HUES6 (cell line): Measurements from ENCODE around the gene ZNF280B.
"Not testable (repeated sequence)": the region's sequence is repeated elsewhere in the genome, so short reads cannot be mapped to it uniquely, and the experiment has no call there.

Experiments used
- H3K27ac ChIP-seq: 2 replicates; pipeline ENCODE4 v1.7.0; 2013; ENCODE audit warnings: low read depth, mild to moderate bottlenecking, low read length, inconsistent platforms
- H3K27me3 ChIP-seq: 2 replicates; pipeline ENCODE4 v1.6.1; 2013; ENCODE audit warnings: low read length; ENCODE audit not compliant: control insufficient read depth, insufficient read depth
- H3K36me3 ChIP-seq: 2 replicates; pipeline ENCODE4 v1.6.1; 2013; ENCODE audit warnings: low read length; ENCODE audit not compliant: control insufficient read depth, insufficient read depth
- H3K4me1 ChIP-seq: 2 replicates; pipeline ENCODE4 v1.6.1; 2013; ENCODE audit warnings: low read length; ENCODE audit not compliant: control insufficient read depth, insufficient read depth
- H3K4me3 ChIP-seq: 2 replicates; pipeline ENCODE4 v1.5.1; 2013; ENCODE audit warnings: low read depth, low read length
- H3K9ac ChIP-seq: one replicate; pipeline ENCODE4 v1.6.1; 2013; ENCODE audit warnings: mild to moderate bottlenecking, low read length
- H3K9me3 ChIP-seq: 2 replicates; pipeline ENCODE4 v1.6.1; 2013; ENCODE audit warnings: low read depth, low read length; ENCODE audit not compliant: control insufficient read depth, insufficient read depth

ZNF280B gene

GRCh38 chr22:22520020-22520656, 11.6 kb upstream of the ZNF280B start, which contains the start of gene ZNF280A:
Gene ZNF280A (minus strand): TSS chr22:22520270. CDS start chr22:22515630, 4,640 bp downstream.
- H3K4me1 ChIP-seq: peaks cover 12% of the 10 kb centered on the region; the same call in 1 of the 2 replicates
- no peaks in the 10 kb centered on the region for H3K9me3 ChIP-seq
- peaks cover 74% of the 10 kb centered on the region for H3K27me3 ChIP-seq
- no peak within 1 kb of the TSS for H3K9ac ChIP-seq
- H3K4me3 ChIP-seq: 0 out of 2 replicates have a peak within 1 kb of the TSS, but pooled peaks have one; percentile 13
- no peaks in the 10 kb centered on the region for H3K36me3 ChIP-seq
- no peak within 1 kb of the TSS for H3K27ac ChIP-seq

- H3K9ac ChIP-seq: no peak overlapping the region
Observed at GRCh38 chr22:22519591-22519990, 11.0 kb upstream of the ZNF280B start.

DNA sequence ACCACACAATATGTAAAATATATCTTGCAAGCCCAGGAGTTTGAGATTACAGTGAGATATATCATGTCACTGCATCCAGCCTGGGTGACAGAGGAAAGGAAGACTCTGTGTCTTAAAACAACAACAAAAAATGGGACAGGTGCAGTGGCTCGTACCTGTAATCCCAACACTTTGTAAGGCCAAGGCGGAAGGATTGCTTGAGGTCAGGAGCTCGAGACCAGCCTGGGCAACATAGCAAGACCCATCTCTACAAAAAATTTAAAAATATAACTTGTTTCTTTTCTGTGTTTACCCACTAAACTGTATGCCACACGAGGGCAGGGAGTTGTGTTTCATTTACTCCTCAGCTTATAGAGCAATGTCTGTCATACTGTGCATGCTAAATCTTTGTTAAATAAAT, 8.4 kb upstream of the ZNF280B start:
- Histone ChIP-seq H3K4me3 (no peak overlapping the region), H3K4me1 (peaks cover 12% of the 10 kb centered on the region; the same call in 1 of the 2 replicates), H3K9me3 (no peaks in the 10 kb centered on the region), H3K27ac (no peak overlapping the region), H3K9ac (no peak overlapping the region), H3K27me3 (peaks cover 79% of the 10 kb centered on the region), H3K36me3 (no peaks in the 10 kb centered on the region)

More at GRCh38 chr22:22519591-22519990, 11.0 kb upstream of the ZNF280B start:
- Histone ChIP-seq H3K36me3 (no peaks in the 10 kb centered on the region), H3K4me1 (peaks cover 12% of the 10 kb centered on the region; the same call in 1 of the 2 replicates), H3K27me3 (peaks cover 75% of the 10 kb centered on the region), H3K9me3 (no peaks in the 10 kb centered on the region), H3K27ac (no peak overlapping the region), H3K4me3 (0 out of 2 replicates have a peak overlapping the region, but pooled peaks have one; percentile 13)

GRCh38 chr22:22515890-22516289, 7.3 kb upstream of the ZNF280B start:
- Histone ChIP-seq H3K4me1 (peaks cover 12% of the 10 kb centered on the region; the same call in 1 of the 2 replicates), H3K27ac (no peak overlapping the region), H3K9ac (no peak overlapping the region), H3K9me3 (0 out of 2 replicates have a peak, but pooled peaks cover 3% of the 10 kb centered on the region), H3K4me3 (no peak overlapping the region), H3K36me3 (no peaks in the 10 kb centered on the region), H3K27me3 (peaks cover 77% of the 10 kb centered on the region)

- not testable (repeated sequence) for H3K9me3 ChIP-seq
Observed at GRCh38 chr22:22514431-22514830, 5.9 kb upstream of the ZNF280B start.

GRCh38 chr22:22513619-22514018, 5.1 kb upstream of the ZNF280B start:
- Histone ChIP-seq H3K9me3 (peaks cover 13% of the 10 kb centered on the region; the same call in 1 of the 2 replicates), H3K4me3 (no peak overlapping the region), H3K9ac (no peak overlapping the region), H3K4me1 (no peaks in the 10 kb centered on the region), H3K36me3 (no peaks in the 10 kb centered on the region), H3K27ac (no peak overlapping the region), H3K27me3 (peaks cover 60% of the 10 kb centered on the region)

More at GRCh38 chr22:22514431-22514830, 5.9 kb upstream of the ZNF280B start:
- H3K27me3 ChIP-seq: peaks cover 65% of the 10 kb centered on the region
- not testable (repeated sequence) for H3K9ac ChIP-seq, H3K4me1 ChIP-seq, H3K36me3 ChIP-seq, H3K27ac ChIP-seq, H3K4me3 ChIP-seq

- Histone ChIP-seq H3K4me3 (no peak overlapping the region), H3K9me3 (peaks cover 13% of the 10 kb centered on the region; the same call in 1 of the 2 replicates), H3K9ac (no peak overlapping the region), H3K27me3 (peaks cover 63% of the 10 kb centered on the region), H3K4me1 (no peaks in the 10 kb centered on the region), H3K27ac (no peak overlapping the region), H3K36me3 (no peaks in the 10 kb centered on the region)
Observed at GRCh38 chr22:22512951-22513350, 4.4 kb upstream of the ZNF280B start.

GRCh38 chr22:22510833-22511232, 2.3 kb upstream of the ZNF280B start:
- H3K4me3 ChIP-seq, H3K27ac ChIP-seq, H3K36me3 ChIP-seq, H3K9ac ChIP-seq, H3K4me1 ChIP-seq: not testable (repeated sequence)
- Histone ChIP-seq H3K27me3 (peaks cover 51% of the 10 kb centered on the region), H3K9me3 (peaks cover 13% of the 10 kb centered on the region; the same call in 1 of the 2 replicates)

GRCh38 chr22:22509912-22510311, 1.4 kb upstream of the ZNF280B start:
- Histone ChIP-seq H3K9me3 (peaks cover 13% of the 10 kb centered on the region; the same call in 1 of the 2 replicates), H3K27me3 (peaks cover 42% of the 10 kb centered on the region)
- H3K4me1 ChIP-seq, H3K4me3 ChIP-seq, H3K27ac ChIP-seq, H3K36me3 ChIP-seq, H3K9ac ChIP-seq: not testable (repeated sequence)

DNA sequence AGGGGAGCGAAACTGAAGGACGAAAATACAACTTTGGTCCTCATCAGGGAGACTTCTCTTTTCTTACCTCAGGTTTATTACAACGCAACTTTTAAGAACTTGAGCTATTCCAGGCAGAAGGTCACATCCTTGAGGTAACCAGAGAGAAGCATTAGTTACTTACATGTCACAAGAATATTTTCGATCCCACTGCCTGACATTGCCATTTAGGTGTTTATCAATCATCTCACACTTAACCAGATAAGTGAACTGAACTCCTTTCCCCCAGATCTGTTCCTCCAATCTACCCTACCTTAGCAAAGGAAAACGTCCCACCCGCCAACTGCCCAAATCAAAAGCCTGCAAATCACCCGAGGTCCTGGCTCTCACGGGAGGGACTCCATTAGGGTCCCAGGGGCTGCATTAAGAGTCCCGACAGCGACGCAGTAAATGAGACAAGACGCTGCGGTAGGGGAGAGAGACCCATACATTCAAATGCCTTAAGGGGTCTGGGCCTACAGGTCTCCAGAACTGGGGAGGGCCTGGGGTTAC, 734 bp downstream of the ZNF280B start:
- peak overlapping the region; percentile 98 for H3K4me3 ChIP-seq
- peak overlapping the region; percentile 80 for H3K9ac ChIP-seq
- H3K27me3 ChIP-seq: peaks cover 21% of the 10 kb centered on the region
- H3K27ac ChIP-seq: peak overlapping the region; percentile 42; the same call in 1 of the 2 replicates
- H3K9me3 ChIP-seq: peaks cover 13% of the 10 kb centered on the region; the same call in 1 of the 2 replicates
- H3K36me3 ChIP-seq: peaks cover 29% of the 10 kb centered on the region
- peaks cover 3% of the 10 kb centered on the region; the same call in 1 of the 2 replicates for H3K4me1 ChIP-seq

- H3K27ac ChIP-seq: no peak overlapping the region
- H3K4me1 ChIP-seq: peaks cover 3% of the 10 kb centered on the region; the same call in 1 of the 2 replicates
- peaks cover 13% of the 10 kb centered on the region; the same call in 1 of the 2 replicates for H3K9me3 ChIP-seq
- peaks cover 11% of the 10 kb centered on the region; the same call in 1 of the 2 replicates for H3K27me3 ChIP-seq
- no peak overlapping the region for H3K9ac ChIP-seq
- peaks cover 38% of the 10 kb centered on the region for H3K36me3 ChIP-seq
- H3K4me3 ChIP-seq: no peak overlapping the region
Observed at GRCh38 chr22:22506736-22507135, 1.8 kb downstream of the ZNF280B start.
